Hepatocyte (in vitro differentiated cells): ENCODE data around the gene PLEKHG4B. TPM values are rescaled to one million over a fixed set of nuclear protein-coding genes. Genes with fewer than 3 reads are reported as not detected.
"Not testable (repeated sequence)": the region's sequence is repeated elsewhere in the genome, so short reads cannot be mapped to it uniquely, and the experiment has no call there.

Experiments
- DNase-seq: peaks from one replicate; pipeline ENCODE4 v3.0.0-alpha.2; 2016; ENCODE audit warnings: low spot score
- H2AFZ ChIP-seq: fragments of 200-600 bp; sonication (generic); 2 replicates; pipeline ENCODE4 v1.6.0; 2016; ENCODE audit warnings: antibody characterized with exemption, mild to moderate bottlenecking
- H3K27ac ChIP-seq: fragments of 200-600 bp; sonication (generic); 2 replicates; pipeline ENCODE4 v1.5.1; 2016; ENCODE audit warnings: mild to moderate bottlenecking
- H3K27me3 ChIP-seq: fragments of 200-600 bp; sonication (generic); 2 replicates; pipeline ENCODE4 v1.6.1; 2016
- H3K36me3 ChIP-seq: fragments of 200-600 bp; sonication (generic); replicated peaks from 2 replicates; pipeline ENCODE4 v1.5.1; 2016; ENCODE audit warnings: low read depth; ENCODE audit not compliant: insufficient read depth
- H3K4me1 ChIP-seq: fragments of 200-600 bp; sonication (generic); 2 replicates; pipeline ENCODE4 v1.5.1; 2016; ENCODE audit warnings: mild to moderate bottlenecking, moderate library complexity; ENCODE audit not compliant: insufficient read depth
- H3K4me2 ChIP-seq: fragments of 200-600 bp; sonication (generic); 2 replicates; pipeline ENCODE4 v1.6.0; 2016
- H3K4me3 ChIP-seq: fragments of 200-600 bp; sonication (generic); 2 replicates; pipeline ENCODE4 v1.5.1; 2016; ENCODE audit warnings: mild to moderate bottlenecking
- H3K79me2 ChIP-seq: fragments of 200-600 bp; sonication (generic); 2 replicates; pipeline ENCODE4 v1.6.0; 2017; ENCODE audit warnings: mild to moderate bottlenecking
- H3K9me2 ChIP-seq: fragments of 200-600 bp; sonication (generic); replicated peaks from 2 replicates; pipeline ENCODE4 v1.6.0; 2017; ENCODE audit warnings: mild to moderate bottlenecking; ENCODE audit not compliant: insufficient read depth
- H3K9me3 ChIP-seq: fragments of 200-600 bp; sonication (generic); 2 replicates; pipeline ENCODE4 v1.5.1; 2016; ENCODE audit warnings: low read depth, mild to moderate bottlenecking
- H4K20me1 ChIP-seq: fragments of 200-600 bp; sonication (generic); 2 replicates; pipeline ENCODE4 v1.6.0; 2016; ENCODE audit warnings: mild to moderate bottlenecking; ENCODE audit not compliant: insufficient read depth, poor library complexity, severe bottlenecking
- CTCF ChIP-seq: fragments of 200-600 bp; sonication (generic); IDR thresholded peaks from 2 replicates; pipeline ENCODE4 v1.5.1; 2016; ENCODE audit warnings: antibody characterized with exemption, mild to moderate bottlenecking; ENCODE audit not compliant: poor library complexity
- EZH2 ChIP-seq: fragments of 200-600 bp; sonication (generic); IDR thresholded peaks from 2 replicates; pipeline ENCODE4 v1.6.1; 2016; ENCODE audit warnings: antibody characterized with exemption, mild to moderate bottlenecking, borderline replicate concordance
- EZH2phosphoT487 ChIP-seq: fragments of 200-600 bp; sonication (generic); IDR thresholded peaks from one replicate; pipeline ENCODE4 v1.6.1; 2018; ENCODE audit warnings: antibody characterized with exemption, mild to moderate bottlenecking, low read depth, moderate library complexity; ENCODE audit not compliant: unreplicated experiment, severe bottlenecking
- WGBS: methylation state at CpG from one replicate; pipeline ENCODE4 v1.1.6; 2016; ENCODE audit warnings: low lambda C conversion rate; ENCODE audit errors: missing lambda C conversion rate; 5-methylcytosine and 5-hydroxymethylcytosine counted together
- polyA plus RNA-seq: library from polyadenylated mRNA; unstranded; fragments of >200 nt; fragmentation: Nextera tagmentation; extraction: Ambion mirVana; gene quantifications from 2 replicates; pipeline ENCODE4 v1.2.1, GENCODE V29; 2016
- total RNA-seq: library from RNA; depleted of rRNA; stranded (reverse); fragments of >200 nt; gene quantifications from 2 replicates; pipeline ENCODE4 v1.2.3, GENCODE V29; 2014

PLEKHG4B gene
- total and polyA plus RNA-seq, 2 experiments from 2014 or later = 3.6 to 4.0 TPM

- Histone ChIP-seq H3K9me3 (no peaks in the 10 kb centered on the region), H3K9me2 (no peaks in the 10 kb centered on the region), H4K20me1 (peaks cover 38% of the 10 kb centered on the region), H3K4me3 (peak overlapping the region; percentile 79), H3K79me2 (peaks cover 67% of the 10 kb centered on the region), H3K36me3 (no peaks in the 10 kb centered on the region), H3K27ac (no peak overlapping the region), H2AFZ (no peak overlapping the region), H3K4me2 (peak overlapping the region; percentile 90), H3K27me3 (no peaks in the 10 kb centered on the region), H3K4me1 (peaks cover 17% of the 10 kb centered on the region)
- DNase-seq = no peak
- WGBS = 72% methylated on average over 4 of the region's 4 CpGs
- no peak for TF ChIP-seq EZH2
- TF ChIP-seq EZH2phosphoT487 = no peak
- TF ChIP-seq CTCF = no peak
Measured at GRCh38 chr5:219991-220390, 128.0 kb downstream of the PLEKHG4B start.

GRCh38 chr5:222951-223715, 131.2 kb downstream of the PLEKHG4B start:
- H3K36me3 ChIP-seq, H3K27me3 ChIP-seq, H3K9me3 ChIP-seq, H3K27ac ChIP-seq, H3K4me3 ChIP-seq, H3K4me2 ChIP-seq, H2AFZ ChIP-seq, DNase-seq, H3K9me2 ChIP-seq: not testable (repeated sequence)
- peaks cover 59% of the 10 kb centered on the region for H3K79me2 ChIP-seq
- peaks cover 13% of the 10 kb centered on the region for H3K4me1 ChIP-seq
- WGBS = 93% methylated on average over 6 of the region's 6 CpGs
- H4K20me1 ChIP-seq = peaks cover 38% of the 10 kb centered on the region

GRCh38 chr5:223791-224190, 131.8 kb downstream of the PLEKHG4B start:
- H4K20me1 ChIP-seq = peaks cover 38% of the 10 kb centered on the region
- H3K4me1 ChIP-seq = peaks cover 13% of the 10 kb centered on the region
- no peak overlapping the region for H3K27ac ChIP-seq
- no peak overlapping the region for H3K4me3 ChIP-seq
- H3K9me3 ChIP-seq = no peaks in the 10 kb centered on the region
- TF ChIP-seq EZH2phosphoT487 = no peak
- no peak for TF ChIP-seq CTCF
- no peak for TF ChIP-seq EZH2
- H2AFZ ChIP-seq = no peak overlapping the region
- no peaks in the 10 kb centered on the region for H3K9me2 ChIP-seq
- DNase-seq = no peak
- no peak overlapping the region for H3K4me2 ChIP-seq
- H3K79me2 ChIP-seq = peaks cover 54% of the 10 kb centered on the region
- WGBS = 90% methylated on average over 6 of the region's 6 CpGs
- no peaks in the 10 kb centered on the region for H3K27me3 ChIP-seq
- no peaks in the 10 kb centered on the region for H3K36me3 ChIP-seq

- H4K20me1 ChIP-seq = peaks cover 24% of the 10 kb centered on the region
- H3K27ac ChIP-seq = no peak overlapping the region
- H3K4me2 ChIP-seq = no peak overlapping the region
- H3K27me3 ChIP-seq = no peaks in the 10 kb centered on the region
- peaks cover 38% of the 10 kb centered on the region for H3K79me2 ChIP-seq
- H3K4me3 ChIP-seq = no peak overlapping the region
- TF ChIP-seq EZH2 = no peak
- TF ChIP-seq EZH2phosphoT487 = no peak
- no peak for TF ChIP-seq CTCF
- WGBS = 99% methylated on average over 14 of the region's 14 CpGs
- DNase-seq = no peak
- no peaks in the 10 kb centered on the region for H3K9me3 ChIP-seq
- no peak overlapping the region for H2AFZ ChIP-seq
- peaks cover under 1% of the 10 kb centered on the region for H3K4me1 ChIP-seq
- H3K36me3 ChIP-seq = no peaks in the 10 kb centered on the region
- H3K9me2 ChIP-seq = no peaks in the 10 kb centered on the region
Measured at GRCh38 chr5:225334-225733, 133.4 kb downstream of the PLEKHG4B start.

- not testable (repeated sequence) for H3K27ac ChIP-seq, H3K27me3 ChIP-seq, H3K4me2 ChIP-seq, H3K4me3 ChIP-seq, H3K9me2 ChIP-seq, H4K20me1 ChIP-seq, H3K36me3 ChIP-seq, H2AFZ ChIP-seq, H3K9me3 ChIP-seq, DNase-seq, H3K4me1 ChIP-seq
- 98% methylated on average over 17 of the region's 17 CpGs for WGBS
- peaks cover 18% of the 10 kb centered on the region for H3K79me2 ChIP-seq
Measured at GRCh38 chr5:227375-227774, 135.4 kb downstream of the PLEKHG4B start.
